ENCODE measurements around the gene DCBLD2. TPM values are rescaled to one million over a fixed set of nuclear protein-coding genes. Genes with fewer than 3 reads are reported as not detected.
"Not testable (repeated sequence)": the region's sequence is repeated elsewhere in the genome, so short reads cannot be mapped to it uniquely, and the experiment has no call there.

Gene DCBLD2
- total RNA-seq, 1 experiment from 2014 or later = 1,036 TPM

GRCh38 chr3:98892263-98892662 is 9.2 kb downstream of the DCBLD2 start:
- DNase-seq (ENCODE audit: low spot score) = peak; percentile 38

- peak; percentile 42 for DNase-seq (ENCODE audit: low spot score)
Observed at GRCh38 chr3:98890965-98891910, 10.3 kb downstream of the DCBLD2 start.

GRCh38 chr3:98890181-98890835 is 11.2 kb downstream of the DCBLD2 start:
- DNase-seq (ENCODE audit: low spot score) = peak; percentile 23

GRCh38 chr3:98887684-98888083 is 13.8 kb downstream of the DCBLD2 start:
- peak; percentile 26 for DNase-seq (ENCODE audit: low spot score)

GRCh38 chr3:98886525-98886924 is 15.0 kb downstream of the DCBLD2 start:
- peak; percentile 27 for DNase-seq (ENCODE audit: low spot score)

- DNase-seq (ENCODE audit: low spot score) = peak; percentile 58
Observed at GRCh38 chr3:98885851-98886250, 15.6 kb downstream of the DCBLD2 start.

- peak; percentile 59 for DNase-seq (ENCODE audit: low spot score)
Observed at GRCh38 chr3:98884675-98885371, 16.7 kb downstream of the DCBLD2 start.

GRCh38 chr3:98882614-98883333 is 18.7 kb downstream of the DCBLD2 start:
- DNase-seq (ENCODE audit: low spot score) = not testable (repeated sequence)

- no peak for DNase-seq (ENCODE audit: low spot score)
Observed at GRCh38 chr3:98877132-98877531, 24.4 kb downstream of the DCBLD2 start.

GRCh38 chr3:98875535-98875934 is 26.0 kb downstream of the DCBLD2 start:
- DNase-seq (ENCODE audit: low spot score) = no peak

- peak; percentile 53 for DNase-seq (ENCODE audit: low spot score)
Observed at GRCh38 chr3:98874602-98875249, 26.8 kb downstream of the DCBLD2 start.

GRCh38 chr3:98869391-98869790 is 32.1 kb downstream of the DCBLD2 start:
- no peak for DNase-seq (ENCODE audit: low spot score)

- DNase-seq (ENCODE audit: low spot score) = not testable (repeated sequence)
Observed at GRCh38 chr3:98857971-98858370, 43.5 kb downstream of the DCBLD2 start.

GRCh38 chr3:98857258-98857657 is 44.2 kb downstream of the DCBLD2 start:
- peak; percentile 54 for DNase-seq (ENCODE audit: low spot score)

- no peak for DNase-seq (ENCODE audit: low spot score)
Observed at GRCh38 chr3:98856724-98857123, 44.8 kb downstream of the DCBLD2 start.

- peak; percentile 89 for DNase-seq (ENCODE audit: low spot score)
Observed at GRCh38 chr3:98855806-98856400, 45.6 kb downstream of the DCBLD2 start.

GRCh38 chr3:98848108-98848507 is 53.4 kb downstream of the DCBLD2 start:
- no peak for DNase-seq (ENCODE audit: low spot score)

GRCh38 chr3:98846101-98846500 is 55.4 kb downstream of the DCBLD2 start:
- DNase-seq (ENCODE audit: low spot score) = peak; percentile 49

GRCh38 chr3:98843266-98843959 is 58.1 kb downstream of the DCBLD2 start:
- no peak for DNase-seq (ENCODE audit: low spot score)

- DNase-seq (ENCODE audit: low spot score) = peak; percentile 50
Observed at GRCh38 chr3:98839846-98840245, 61.6 kb downstream of the DCBLD2 start.
